ENCODE results near the gene SYNE2.
"Not testable (repeated sequence)": the region's sequence is repeated elsewhere in the genome, so short reads cannot be mapped to it uniquely, and the experiment has no call there.

SYNE2 gene

GRCh38 chr14:64198486-64198885 lies 345.7 kb downstream of the SYNE2 start:
- no peak for DNase-seq

- no peak for DNase-seq
Observed at GRCh38 chr14:64200170-64200569, 347.4 kb downstream of the SYNE2 start.

- DNase-seq, result no peak
Observed at GRCh38 chr14:64201296-64201695, 348.5 kb downstream of the SYNE2 start.

GRCh38 chr14:64201921-64202545 lies 349.2 kb downstream of the SYNE2 start:
- DNase-seq, result no peak

GRCh38 chr14:64202716-64203115 lies 349.9 kb downstream of the SYNE2 start:
- DNase-seq, result no peak

- DNase-seq, result no peak
Observed at GRCh38 chr14:64203366-64204006, 350.7 kb downstream of the SYNE2 start.

GRCh38 chr14:64208261-64208660 lies 355.5 kb downstream of the SYNE2 start:
- DNase-seq, result no peak

GRCh38 chr14:64208981-64209380 lies 356.2 kb downstream of the SYNE2 start:
- no peak for DNase-seq

GRCh38 chr14:64209444-64210131 lies 356.8 kb downstream of the SYNE2 start:
- DNase-seq, result no peak

GRCh38 chr14:64210216-64210615 lies 357.4 kb downstream of the SYNE2 start:
- no peak for DNase-seq

- not testable (repeated sequence) for DNase-seq
Observed at GRCh38 chr14:64210912-64211311, 358.1 kb downstream of the SYNE2 start.

- DNase-seq, result no peak
Observed at GRCh38 chr14:64212666-64213065, 359.9 kb downstream of the SYNE2 start.

GRCh38 chr14:64213086-64213485 lies 360.3 kb downstream of the SYNE2 start:
- DNase-seq, result no peak

- DNase-seq, result no peak
Observed at GRCh38 chr14:64213853-64214570, 361.2 kb downstream of the SYNE2 start.

GRCh38 chr14:64215274-64215673 lies 362.5 kb downstream of the SYNE2 start:
- no peak for DNase-seq

- no peak for DNase-seq
Observed at GRCh38 chr14:64215978-64216377, 363.2 kb downstream of the SYNE2 start.

- DNase-seq, result no peak
Observed at GRCh38 chr14:64217308-64217707, 364.5 kb downstream of the SYNE2 start.

- no peak for DNase-seq
Observed at GRCh38 chr14:64217834-64218233, 365.0 kb downstream of the SYNE2 start.

- no peak for DNase-seq
Observed at GRCh38 chr14:64218344-64219240, 365.8 kb downstream of the SYNE2 start.

- no peak for DNase-seq
Observed at GRCh38 chr14:64220056-64220455, 367.3 kb downstream of the SYNE2 start.

- peak in 1 of 2 donors; percentile 17 for DNase-seq
Observed at GRCh38 chr14:64220466-64220865, 367.7 kb downstream of the SYNE2 start.

GRCh38 chr14:64221391-64222003 lies 368.7 kb downstream of the SYNE2 start:
- DNase-seq, result no peak
